ENCODE measurements around the gene MORN1. TPM values are rescaled to one million over a fixed set of nuclear protein-coding genes. Genes with fewer than 3 reads are reported as not detected.

MORN1 gene
- total RNA-seq, 1 donor from 2014 or later: 11.8 TPM

DNA sequence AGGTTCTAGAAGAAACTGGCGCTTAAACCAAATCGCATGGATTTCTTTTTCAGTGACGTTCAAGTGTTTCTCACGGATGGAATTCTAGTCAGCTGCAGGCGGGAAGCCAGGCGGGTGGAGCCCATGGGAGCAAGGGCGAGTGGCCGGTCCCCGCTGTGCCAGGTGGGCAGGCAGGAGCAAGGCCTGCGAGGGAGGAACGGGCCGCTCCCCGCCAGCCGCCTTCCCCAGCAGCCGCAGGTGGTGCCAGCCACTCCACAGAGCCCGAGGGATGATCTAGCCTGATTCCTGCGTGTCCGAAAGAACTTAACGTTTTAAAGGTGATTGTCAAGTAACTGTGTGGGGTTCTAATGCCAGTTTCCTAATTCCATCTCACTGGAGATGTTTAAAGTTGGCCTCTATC, 11.9 kb upstream of the MORN1 start:
- intact Hi-C loops (cut with DNase I): no loop called here
- DNase-seq (ENCODE audit: extremely low spot score in 2 of 2): no peak
- TF ChIP-seq POLR2AphosphoS5 (IDR thresholded peaks at IDR 0.05; ENCODE audit: insufficient read depth in 1 of 2, low read depth in 1 of 2): no peak
- TF ChIP-seq POLR2A (IDR thresholded peaks at IDR 0.05): no peak
- TF ChIP-seq, protein P1, sequence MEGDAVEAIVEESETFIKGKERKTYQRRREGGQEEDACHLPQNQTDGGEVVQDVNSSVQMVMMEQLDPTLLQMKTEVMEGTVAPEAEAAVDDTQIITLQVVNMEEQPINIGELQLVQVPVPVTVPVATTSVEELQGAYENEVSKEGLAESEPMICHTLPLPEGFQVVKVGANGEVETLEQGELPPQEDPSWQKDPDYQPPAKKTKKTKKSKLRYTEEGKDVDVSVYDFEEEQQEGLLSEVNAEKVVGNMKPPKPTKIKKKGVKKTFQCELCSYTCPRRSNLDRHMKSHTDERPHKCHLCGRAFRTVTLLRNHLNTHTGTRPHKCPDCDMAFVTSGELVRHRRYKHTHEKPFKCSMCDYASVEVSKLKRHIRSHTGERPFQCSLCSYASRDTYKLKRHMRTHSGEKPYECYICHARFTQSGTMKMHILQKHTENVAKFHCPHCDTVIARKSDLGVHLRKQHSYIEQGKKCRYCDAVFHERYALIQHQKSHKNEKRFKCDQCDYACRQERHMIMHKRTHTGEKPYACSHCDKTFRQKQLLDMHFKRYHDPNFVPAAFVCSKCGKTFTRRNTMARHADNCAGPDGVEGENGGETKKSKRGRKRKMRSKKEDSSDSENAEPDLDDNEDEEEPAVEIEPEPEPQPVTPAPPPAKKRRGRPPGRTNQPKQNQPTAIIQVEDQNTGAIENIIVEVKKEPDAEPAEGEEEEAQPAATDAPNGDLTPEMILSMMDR (IDR thresholded peaks at IDR 0.05): no peak
- no peaks in the 10 kb centered on the region for H3K9me3 ChIP-seq
- H3K27me3 ChIP-seq: no peaks in the 10 kb centered on the region
- peaks cover 0 to 73% of the 10 kb centered on the region in 2 donors for H3K36me3 ChIP-seq
- H3K4me3 ChIP-seq: no peak overlapping the region
- no peaks in the 10 kb centered on the region for H3K4me1 ChIP-seq
- H3K27ac ChIP-seq: no peak overlapping the region

DNA sequence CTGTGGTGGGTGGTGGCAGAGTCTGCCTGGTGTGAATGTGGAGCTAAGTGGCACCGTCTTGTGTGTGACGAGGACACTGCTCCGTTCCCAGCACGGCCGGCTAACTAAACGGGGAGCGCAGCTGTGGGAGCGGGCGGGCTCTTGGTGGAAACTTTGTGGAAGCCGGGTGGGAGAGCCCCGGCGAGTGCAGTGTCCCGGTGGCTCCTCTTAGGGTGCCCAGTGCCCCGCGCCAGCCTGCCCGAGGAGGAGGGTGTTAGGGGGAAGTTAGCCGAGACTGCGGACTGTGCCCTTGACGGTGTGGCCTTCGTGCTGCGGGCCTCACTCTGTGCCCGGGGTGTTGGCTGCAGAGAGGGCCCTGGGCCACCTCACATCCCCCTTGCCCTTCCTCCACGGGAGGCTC, 11.1 kb upstream of the MORN1 start:
- no peak for DNase-seq (ENCODE audit: extremely low spot score in 2 of 2)
- intact Hi-C loops (cut with DNase I): no loop called here
- no peak overlapping the region for H3K4me3 ChIP-seq
- H3K4me1 ChIP-seq: no peaks in the 10 kb centered on the region
- peaks cover 0 to 77% of the 10 kb centered on the region in 2 donors for H3K36me3 ChIP-seq
- no peaks in the 10 kb centered on the region for H3K27me3 ChIP-seq
- H3K9me3 ChIP-seq: no peaks in the 10 kb centered on the region
- TF ChIP-seq POLR2AphosphoS5 (IDR thresholded peaks at IDR 0.05; ENCODE audit: insufficient read depth in 1 of 2, low read depth in 1 of 2) (no peak), POLR2A (IDR thresholded peaks at IDR 0.05) (no peak)
- TF ChIP-seq, protein P1 (IDR thresholded peaks at IDR 0.05): no peak
- no peak overlapping the region for H3K27ac ChIP-seq

DNA sequence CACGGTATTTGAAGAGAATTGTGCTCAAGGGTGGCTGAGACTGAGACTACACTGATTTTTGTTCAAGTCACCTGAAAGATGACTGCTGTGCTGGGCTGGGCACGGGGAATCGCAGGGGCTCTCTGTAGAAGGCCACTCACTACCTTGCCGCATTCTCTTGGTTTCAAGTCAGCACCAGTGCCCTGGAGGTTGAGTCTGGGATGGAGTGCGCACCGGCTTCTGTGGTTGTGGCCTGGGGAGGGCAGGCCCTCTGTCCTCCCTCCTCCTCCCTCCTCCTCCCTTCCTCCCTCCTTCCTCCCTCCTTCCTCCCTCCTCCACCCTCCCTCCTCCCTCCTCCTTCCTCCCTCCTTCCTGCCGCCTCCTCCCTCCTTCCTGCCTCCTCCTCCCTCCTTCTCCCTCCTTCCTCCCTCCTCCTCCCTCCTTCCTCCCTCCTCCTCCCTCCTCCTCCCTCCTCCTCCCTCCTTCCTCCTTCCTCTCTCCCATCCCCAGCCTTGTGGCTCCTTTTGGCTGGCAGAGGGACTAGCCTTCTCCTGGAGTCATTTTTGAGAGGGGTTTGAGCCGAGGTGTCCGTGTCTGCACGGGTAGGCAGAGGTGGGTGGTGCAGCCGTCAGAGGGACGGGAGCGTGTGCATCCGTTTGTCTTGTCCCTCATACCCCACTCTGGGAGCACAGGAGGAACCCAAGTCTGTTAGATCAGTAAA, 9.7 kb upstream of the MORN1 start:
- Histone ChIP-seq H3K36me3 (peaks cover 0 to 77% of the 10 kb centered on the region in 2 donors), H3K4me3 (no peak overlapping the region)
- TF ChIP-seq, protein P1 (IDR thresholded peaks at IDR 0.05): no peak
- TF ChIP-seq POLR2A (IDR thresholded peaks at IDR 0.05): no peak
- no peak for TF ChIP-seq POLR2AphosphoS5 (IDR thresholded peaks at IDR 0.05; ENCODE audit: insufficient read depth in 1 of 2, low read depth in 1 of 2)

DNA sequence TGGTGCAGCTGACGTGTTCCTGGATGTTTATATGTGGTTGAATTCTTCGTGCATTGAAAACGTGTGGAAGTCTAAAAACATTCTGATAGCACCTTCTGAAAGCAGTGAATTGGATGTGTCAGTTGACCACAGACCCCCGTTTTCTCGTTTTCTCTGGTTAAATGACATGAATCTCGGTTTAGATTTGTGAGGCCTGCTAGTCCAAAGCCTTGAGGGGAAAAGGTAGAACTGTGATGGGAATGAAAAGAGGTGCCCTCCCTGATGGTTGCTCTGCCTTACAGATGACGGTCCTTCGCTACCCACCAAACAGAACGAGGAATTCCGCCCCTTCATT, 9.2 kb upstream of the MORN1 start:
- Histone ChIP-seq H3K9me3 (no peaks in the 10 kb centered on the region), H3K27ac (no peak overlapping the region), H3K4me3 (no peak overlapping the region), H3K27me3 (no peaks in the 10 kb centered on the region), H3K4me1 (no peaks in the 10 kb centered on the region), H3K36me3 (peaks cover 0 to 82% of the 10 kb centered on the region in 2 donors)
- intact Hi-C loops (cut with DNase I): no loop called here
- TF ChIP-seq, protein P1 (IDR thresholded peaks at IDR 0.05): no peak
- TF ChIP-seq POLR2AphosphoS5 (IDR thresholded peaks at IDR 0.05; ENCODE audit: insufficient read depth in 1 of 2, low read depth in 1 of 2): no peak
- TF ChIP-seq POLR2A (IDR thresholded peaks at IDR 0.05): no peak
- DNase-seq (ENCODE audit: extremely low spot score in 2 of 2): no peak

More for the DNA sequence above, 9.7 kb upstream of the MORN1 start:
- DNase-seq (ENCODE audit: extremely low spot score in 2 of 2): no peak
- intact Hi-C loops (cut with DNase I): no loop called here
- H3K27me3 ChIP-seq: no peaks in the 10 kb centered on the region
- H3K9me3 ChIP-seq: no peaks in the 10 kb centered on the region
- no peak overlapping the region for H3K27ac ChIP-seq
- H3K4me1 ChIP-seq: no peaks in the 10 kb centered on the region

DNA sequence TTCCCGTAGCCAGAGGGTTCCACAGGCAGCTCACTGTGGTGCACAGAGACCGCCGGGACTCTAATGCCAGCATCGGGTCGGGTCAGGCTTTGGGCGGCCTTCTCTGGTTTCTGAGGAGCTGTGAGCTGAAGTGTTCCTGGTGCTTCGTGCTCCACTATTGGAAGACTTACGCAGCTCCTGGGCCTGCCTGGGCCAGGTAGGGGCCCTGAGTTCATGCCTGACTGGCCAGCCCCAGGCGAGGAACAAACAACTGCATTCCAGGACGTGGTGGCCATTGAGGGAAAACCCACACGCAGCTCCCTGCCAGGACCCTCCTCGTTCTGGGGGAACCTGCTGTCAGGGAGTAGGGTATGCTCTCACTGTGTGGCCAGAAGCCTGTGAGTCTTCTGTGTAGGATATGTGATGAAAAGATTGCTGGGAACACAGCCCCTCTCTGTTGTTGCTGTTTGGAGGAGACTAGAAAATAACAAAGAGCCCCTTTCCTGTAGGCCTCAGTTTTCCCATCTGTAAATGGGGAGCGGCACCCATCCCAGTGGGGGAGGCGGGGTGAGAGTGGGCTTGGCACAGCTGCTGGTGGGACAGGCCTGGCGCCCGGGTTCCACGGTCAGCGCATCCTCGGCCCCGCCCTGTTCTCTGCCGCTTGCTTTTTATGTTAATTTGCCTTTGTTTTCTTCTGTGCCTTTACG, 8.7 kb upstream of the MORN1 start:
- peaks cover 3% of the 10 kb centered on the region for H3K4me1 ChIP-seq
- H3K9me3 ChIP-seq: no peaks in the 10 kb centered on the region
- no peak overlapping the region for H3K27ac ChIP-seq
- TF ChIP-seq, protein P1 (IDR thresholded peaks at IDR 0.05): no peak
- no peak for TF ChIP-seq POLR2AphosphoS5 (IDR thresholded peaks at IDR 0.05; ENCODE audit: insufficient read depth in 1 of 2, low read depth in 1 of 2)
- TF ChIP-seq POLR2A (IDR thresholded peaks at IDR 0.05): no peak
- H3K36me3 ChIP-seq: peaks cover 0 to 83% of the 10 kb centered on the region in 2 donors
- no peaks in the 10 kb centered on the region for H3K27me3 ChIP-seq
- intact Hi-C loops (cut with DNase I): no loop called here
- DNase-seq (ENCODE audit: extremely low spot score in 2 of 2): no peak
- H3K4me3 ChIP-seq: no peak overlapping the region
